ENCODE data around the gene NES.

DNA sequence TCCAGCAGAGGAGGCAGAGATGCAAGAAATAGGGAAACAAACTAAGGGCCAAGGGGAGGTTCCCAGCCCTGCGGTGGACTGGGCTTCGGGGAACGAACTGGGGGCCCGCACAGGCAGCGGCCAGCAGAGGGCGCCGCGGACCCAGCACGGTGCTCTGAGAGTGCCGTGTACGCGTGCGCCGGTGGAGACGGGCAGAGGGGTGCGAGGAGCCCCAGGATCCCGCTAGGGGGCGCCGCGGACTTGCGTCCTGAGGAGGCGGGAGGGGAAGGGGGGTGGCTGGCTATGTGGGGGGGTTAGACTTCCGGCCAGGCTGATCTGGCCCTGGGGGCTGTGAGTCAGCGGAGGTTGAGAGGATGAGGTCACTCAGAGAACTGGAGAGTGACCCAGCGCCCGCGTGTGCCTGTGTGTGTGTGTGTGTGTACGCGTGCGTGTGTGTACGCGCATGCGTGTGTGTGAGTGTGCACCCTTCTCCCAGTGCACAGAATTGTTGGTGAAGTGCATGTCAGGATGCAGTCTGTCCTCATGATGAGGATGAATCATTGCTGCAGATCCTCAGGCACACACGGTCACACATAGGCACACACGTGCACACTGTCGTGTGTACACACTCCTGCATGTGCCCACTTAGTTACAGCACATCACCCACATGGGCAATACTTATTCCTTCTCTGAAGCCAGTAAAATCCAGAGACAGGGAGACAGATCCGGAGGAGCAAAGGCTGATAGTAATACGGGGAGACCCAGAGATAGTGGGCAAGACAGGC lies 17.0 kb downstream of the NES start:
- TF ChIP-seq POLR2A (IDR thresholded peaks at IDR 0.05): no peak
- TF ChIP-seq, protein P1, sequence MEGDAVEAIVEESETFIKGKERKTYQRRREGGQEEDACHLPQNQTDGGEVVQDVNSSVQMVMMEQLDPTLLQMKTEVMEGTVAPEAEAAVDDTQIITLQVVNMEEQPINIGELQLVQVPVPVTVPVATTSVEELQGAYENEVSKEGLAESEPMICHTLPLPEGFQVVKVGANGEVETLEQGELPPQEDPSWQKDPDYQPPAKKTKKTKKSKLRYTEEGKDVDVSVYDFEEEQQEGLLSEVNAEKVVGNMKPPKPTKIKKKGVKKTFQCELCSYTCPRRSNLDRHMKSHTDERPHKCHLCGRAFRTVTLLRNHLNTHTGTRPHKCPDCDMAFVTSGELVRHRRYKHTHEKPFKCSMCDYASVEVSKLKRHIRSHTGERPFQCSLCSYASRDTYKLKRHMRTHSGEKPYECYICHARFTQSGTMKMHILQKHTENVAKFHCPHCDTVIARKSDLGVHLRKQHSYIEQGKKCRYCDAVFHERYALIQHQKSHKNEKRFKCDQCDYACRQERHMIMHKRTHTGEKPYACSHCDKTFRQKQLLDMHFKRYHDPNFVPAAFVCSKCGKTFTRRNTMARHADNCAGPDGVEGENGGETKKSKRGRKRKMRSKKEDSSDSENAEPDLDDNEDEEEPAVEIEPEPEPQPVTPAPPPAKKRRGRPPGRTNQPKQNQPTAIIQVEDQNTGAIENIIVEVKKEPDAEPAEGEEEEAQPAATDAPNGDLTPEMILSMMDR (IDR thresholded peaks at IDR 0.05): peak; percentile 96 to 99 (median 99)
